ENCODE data around the gene KLHL40.
"Not testable (repeated sequence)": the region's sequence is repeated elsewhere in the genome, so short reads cannot be mapped to it uniquely, and the experiment has no call there.

Gene KLHL40

GRCh38 chr3:42705962-42706585, 20.7 kb downstream of the KLHL40 start:
- no peak for DNase-seq

GRCh38 chr3:42706721-42707619, 21.6 kb downstream of the KLHL40 start:
- DNase-seq, result no peak

GRCh38 chr3:42707620-42708355, 22.5 kb downstream of the KLHL40 start:
- no peak for DNase-seq

GRCh38 chr3:42708611-42709151, 23.3 kb downstream of the KLHL40 start:
- DNase-seq, result no peak

GRCh38 chr3:42709621-42710020, 24.3 kb downstream of the KLHL40 start:
- no peak for DNase-seq

GRCh38 chr3:42710323-42711021, 25.1 kb downstream of the KLHL40 start:
- no peak for DNase-seq

- DNase-seq, result no peak
Measured at GRCh38 chr3:42711491-42712343, 26.4 kb downstream of the KLHL40 start.

- DNase-seq, result no peak
Measured at GRCh38 chr3:42712344-42712648, 27.0 kb downstream of the KLHL40 start.

- no peak for DNase-seq
Measured at GRCh38 chr3:42712688-42713372, 27.5 kb downstream of the KLHL40 start.

- no peak for DNase-seq
Measured at GRCh38 chr3:42713747-42714146, 28.4 kb downstream of the KLHL40 start.

- no peak for DNase-seq
Measured at GRCh38 chr3:42714171-42714852, 29.0 kb downstream of the KLHL40 start.

GRCh38 chr3:42717306-42717705, 32.0 kb downstream of the KLHL40 start:
- no peak for DNase-seq

- DNase-seq, result no peak
Measured at GRCh38 chr3:42718338-42718737, 33.0 kb downstream of the KLHL40 start.

- no peak for DNase-seq
Measured at GRCh38 chr3:42719002-42719401, 33.7 kb downstream of the KLHL40 start.

GRCh38 chr3:42720126-42720525, 34.8 kb downstream of the KLHL40 start:
- DNase-seq, result no peak

- DNase-seq, result no peak
Measured at GRCh38 chr3:42721690-42722089, 36.4 kb downstream of the KLHL40 start.

GRCh38 chr3:42722442-42722841, 37.1 kb downstream of the KLHL40 start:
- not testable (repeated sequence) for DNase-seq

- no peak for DNase-seq
Measured at GRCh38 chr3:42723219-42723618, 37.9 kb downstream of the KLHL40 start.

GRCh38 chr3:42725454-42725853, 40.1 kb downstream of the KLHL40 start:
- no peak for DNase-seq

GRCh38 chr3:42728056-42728455, 42.7 kb downstream of the KLHL40 start:
- no peak for DNase-seq
